ENCODE data around the gene AEBP2. TPM values are rescaled to one million over a fixed set of nuclear protein-coding genes. Genes with fewer than 3 reads are reported as not detected.
"Not testable (repeated sequence)": the region's sequence is repeated elsewhere in the genome, so short reads cannot be mapped to it uniquely, and the experiment has no call there.

AEBP2 gene
- total RNA-seq, 1 donor, result 19.2 TPM

GRCh38 chr12:19546611-19547162, 107.4 kb downstream of the AEBP2 start:
- H3K4me3 ChIP-seq (ENCODE audit: insufficient read depth, low read length), result peak overlapping the region; percentile 47
- no peaks in the 10 kb centered on the region for H3K36me3 ChIP-seq (ENCODE audit: insufficient read depth, low read length)
- H3K27ac ChIP-seq (ENCODE audit: low read depth, low read length), result peak overlapping the region; percentile 40

GRCh38 chr12:19547271-19547671, 108.0 kb downstream of the AEBP2 start:
- Histone ChIP-seq H3K4me2 (ENCODE audit: insufficient read depth, low read length) (peak overlapping the region; percentile 72), H3K79me2 (ENCODE audit: insufficient read depth, low read length) (no peaks in the 10 kb centered on the region), H3K36me3 (ENCODE audit: insufficient read depth, low read length) (no peaks in the 10 kb centered on the region), H3K9me3 (ENCODE audit: low read depth, low read length) (no peaks in the 10 kb centered on the region), H3K4me3 (ENCODE audit: insufficient read depth, low read length) (no peak overlapping the region), H3K4me1 (ENCODE audit: insufficient read depth, low read length) (peaks cover 19% of the 10 kb centered on the region), H4K20me1 (ENCODE audit: insufficient read depth, low read length) (no peaks in the 10 kb centered on the region), H3K27me3 (ENCODE audit: insufficient read depth, low read length) (no peaks in the 10 kb centered on the region), H2AFZ (ENCODE audit: low read length) (no peak overlapping the region), H3K27ac (ENCODE audit: low read depth, low read length) (peak overlapping the region; percentile 40)
- peak; percentile 65 for DNase-seq (ENCODE audit: insufficient read length, low spot score, missing footprints)
- TF ChIP-seq CTCF (IDR thresholded peaks at IDR 0.05; ENCODE audit: extremely low read depth, low read depth, low read length), result no peak

More at GRCh38 chr12:19546611-19547162, 107.4 kb downstream of the AEBP2 start:
- Histone ChIP-seq H2AFZ (ENCODE audit: low read length) (peak overlapping the region; percentile 57), H3K4me1 (ENCODE audit: insufficient read depth, low read length) (peaks cover 19% of the 10 kb centered on the region), H3K9me3 (ENCODE audit: low read depth, low read length) (no peaks in the 10 kb centered on the region), H3K27me3 (ENCODE audit: insufficient read depth, low read length) (no peaks in the 10 kb centered on the region), H3K4me2 (ENCODE audit: insufficient read depth, low read length) (peak overlapping the region; percentile 72), H4K20me1 (ENCODE audit: insufficient read depth, low read length) (no peaks in the 10 kb centered on the region), H3K79me2 (ENCODE audit: insufficient read depth, low read length) (no peaks in the 10 kb centered on the region)
- TF ChIP-seq CTCF (IDR thresholded peaks at IDR 0.05; ENCODE audit: extremely low read depth, low read depth, low read length), result no peak
- DNase-seq (ENCODE audit: insufficient read length, low spot score, missing footprints), result no peak

- no peaks in the 10 kb centered on the region for H3K79me2 ChIP-seq (ENCODE audit: insufficient read depth, low read length)
- no peak overlapping the region for H3K4me2 ChIP-seq (ENCODE audit: insufficient read depth, low read length)
- H3K36me3 ChIP-seq (ENCODE audit: insufficient read depth, low read length), result no peaks in the 10 kb centered on the region
- H3K9me3 ChIP-seq (ENCODE audit: low read depth, low read length), result no peaks in the 10 kb centered on the region
- H3K27me3 ChIP-seq (ENCODE audit: insufficient read depth, low read length), result no peaks in the 10 kb centered on the region
- no peak for TF ChIP-seq CTCF (IDR thresholded peaks at IDR 0.05; ENCODE audit: extremely low read depth, low read depth, low read length)
- H3K4me1 ChIP-seq (ENCODE audit: insufficient read depth, low read length), result peaks cover 19% of the 10 kb centered on the region
- H3K4me3 ChIP-seq (ENCODE audit: insufficient read depth, low read length), result no peak overlapping the region
- no peak overlapping the region for H3K27ac ChIP-seq (ENCODE audit: low read depth, low read length)
- no peak overlapping the region for H2AFZ ChIP-seq (ENCODE audit: low read length)
- no peak for DNase-seq (ENCODE audit: insufficient read length, low spot score, missing footprints)
- H4K20me1 ChIP-seq (ENCODE audit: insufficient read depth, low read length), result no peaks in the 10 kb centered on the region
Observed at GRCh38 chr12:19548834-19549233, 109.5 kb downstream of the AEBP2 start.

- H3K27ac ChIP-seq (ENCODE audit: low read depth, low read length), result no peak overlapping the region
- no peaks in the 10 kb centered on the region for H3K36me3 ChIP-seq (ENCODE audit: insufficient read depth, low read length)
- H2AFZ ChIP-seq (ENCODE audit: low read length), result no peak overlapping the region
- no peak overlapping the region for H3K4me2 ChIP-seq (ENCODE audit: insufficient read depth, low read length)
- TF ChIP-seq CTCF (IDR thresholded peaks at IDR 0.05; ENCODE audit: extremely low read depth, low read depth, low read length), result no peak
- H3K27me3 ChIP-seq (ENCODE audit: insufficient read depth, low read length), result no peaks in the 10 kb centered on the region
- DNase-seq (ENCODE audit: insufficient read length, low spot score, missing footprints), result no peak
- H3K9me3 ChIP-seq (ENCODE audit: low read depth, low read length), result no peaks in the 10 kb centered on the region
- H4K20me1 ChIP-seq (ENCODE audit: insufficient read depth, low read length), result no peaks in the 10 kb centered on the region
- no peak overlapping the region for H3K4me3 ChIP-seq (ENCODE audit: insufficient read depth, low read length)
- H3K4me1 ChIP-seq (ENCODE audit: insufficient read depth, low read length), result peaks cover 15% of the 10 kb centered on the region
- H3K79me2 ChIP-seq (ENCODE audit: insufficient read depth, low read length), result no peaks in the 10 kb centered on the region
Observed at GRCh38 chr12:19550626-19551025, 111.3 kb downstream of the AEBP2 start.

GRCh38 chr12:19552441-19553097, 113.3 kb downstream of the AEBP2 start:
- H4K20me1 ChIP-seq (ENCODE audit: insufficient read depth, low read length); H3K36me3 ChIP-seq (ENCODE audit: insufficient read depth, low read length); H3K4me2 ChIP-seq (ENCODE audit: insufficient read depth, low read length); H3K4me1 ChIP-seq (ENCODE audit: insufficient read depth, low read length); H3K9me3 ChIP-seq (ENCODE audit: low read depth, low read length); H3K27me3 ChIP-seq (ENCODE audit: insufficient read depth, low read length); H2AFZ ChIP-seq (ENCODE audit: low read length); H3K79me2 ChIP-seq (ENCODE audit: insufficient read depth, low read length); DNase-seq (ENCODE audit: insufficient read length, low spot score, missing footprints); H3K4me3 ChIP-seq (ENCODE audit: insufficient read depth, low read length); H3K27ac ChIP-seq (ENCODE audit: low read depth, low read length): not testable (repeated sequence)
